Measurements from ENCODE around the gene HSPB7.
"Not testable (repeated sequence)": the region's sequence is repeated elsewhere in the genome, so short reads cannot be mapped to it uniquely, and the experiment has no call there.

The HSPB7 gene

DNA sequence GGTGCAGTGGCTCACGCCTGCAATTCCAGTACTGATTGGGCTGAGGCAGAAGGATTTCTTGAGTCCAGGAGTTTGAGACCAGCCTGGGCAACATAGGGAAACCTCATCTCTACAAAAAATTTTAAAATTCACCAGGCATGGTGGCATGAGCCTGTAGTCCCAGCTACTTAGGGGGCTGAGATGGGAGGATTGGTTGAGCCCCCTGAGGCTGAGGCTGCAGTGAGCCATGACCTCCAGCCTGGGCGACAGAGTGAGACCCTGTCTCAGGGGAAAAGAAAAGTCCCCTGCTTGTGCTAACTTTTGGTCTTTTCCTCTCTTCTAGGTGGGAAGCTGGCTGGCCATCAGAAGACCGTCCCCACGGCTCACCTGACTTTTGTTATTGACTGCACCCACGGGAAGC lies 12.2 kb downstream of the HSPB7 start:
- no peak for DNase-seq

GRCh38 chr1:16001274-16001673 lies 16.6 kb downstream of the HSPB7 start:
- not testable (repeated sequence) for DNase-seq

GRCh38 chr1:15998929-15999328 lies 18.9 kb downstream of the HSPB7 start:
- DNase-seq = no peak

GRCh38 chr1:15997637-15998280 lies 20.1 kb downstream of the HSPB7 start:
- DNase-seq = no peak

DNA sequence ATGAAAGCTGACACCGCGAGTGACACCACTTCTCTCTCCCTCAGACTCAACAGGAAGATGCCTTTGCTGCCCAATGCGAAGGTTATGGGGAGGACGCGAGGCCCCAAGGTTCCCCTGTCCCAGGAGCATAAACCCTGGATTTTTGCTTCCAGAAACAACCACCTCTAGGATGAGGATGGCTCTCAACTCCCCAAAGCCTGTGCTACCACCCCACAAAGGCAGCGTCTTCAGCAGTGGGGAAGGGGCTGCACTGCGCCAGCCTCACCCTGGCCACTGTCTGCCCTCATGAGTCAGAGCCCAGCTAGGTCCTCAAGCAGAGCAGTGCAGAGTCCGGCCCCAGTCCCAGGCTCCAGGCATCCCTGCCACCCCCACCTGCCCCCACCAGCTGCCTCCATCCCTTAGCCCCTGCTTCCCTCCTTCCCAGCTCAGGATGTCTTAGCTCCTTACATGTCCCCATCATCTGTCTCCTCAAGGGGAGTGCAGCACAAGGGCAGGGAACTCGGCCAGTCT lies 20.7 kb downstream of the HSPB7 start:
- DNase-seq = no peak

DNA sequence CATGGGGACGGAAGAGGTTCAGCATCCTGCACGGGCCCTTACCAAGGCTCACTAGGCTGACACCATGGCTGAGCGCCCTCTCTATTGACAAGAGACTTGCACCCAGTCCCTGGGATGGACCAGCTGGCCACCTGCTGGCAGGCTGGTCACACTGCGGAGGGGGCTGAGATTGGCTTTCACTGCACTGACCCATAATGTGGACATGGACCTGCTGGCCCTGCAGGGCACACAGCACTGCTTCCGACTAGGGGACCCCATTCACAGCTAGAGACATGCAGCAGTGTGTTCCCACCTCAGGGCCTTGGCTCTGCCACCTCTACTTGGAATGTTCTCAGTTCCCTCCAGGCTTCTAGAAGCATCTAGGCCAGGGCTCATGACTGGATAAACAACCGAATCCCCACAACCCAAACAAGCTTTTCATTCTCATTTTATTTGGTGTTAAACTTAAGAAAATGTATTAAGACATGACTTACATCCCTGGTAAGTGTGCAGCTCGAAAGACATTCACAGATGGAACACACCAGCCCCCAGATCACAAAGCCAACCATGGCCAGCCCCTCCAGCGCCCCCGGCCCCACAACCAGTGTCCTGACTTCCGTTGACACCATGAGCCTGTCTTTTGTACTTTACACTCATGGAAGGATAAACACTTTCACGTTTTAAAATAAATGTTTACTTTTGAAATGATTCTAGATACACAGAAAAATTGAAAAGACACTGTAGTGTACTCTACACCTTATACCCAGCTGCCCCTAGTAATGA lies 23.1 kb downstream of the HSPB7 start:
- DNase-seq = peak in 1 of 2 experiments; percentile 30

DNA sequence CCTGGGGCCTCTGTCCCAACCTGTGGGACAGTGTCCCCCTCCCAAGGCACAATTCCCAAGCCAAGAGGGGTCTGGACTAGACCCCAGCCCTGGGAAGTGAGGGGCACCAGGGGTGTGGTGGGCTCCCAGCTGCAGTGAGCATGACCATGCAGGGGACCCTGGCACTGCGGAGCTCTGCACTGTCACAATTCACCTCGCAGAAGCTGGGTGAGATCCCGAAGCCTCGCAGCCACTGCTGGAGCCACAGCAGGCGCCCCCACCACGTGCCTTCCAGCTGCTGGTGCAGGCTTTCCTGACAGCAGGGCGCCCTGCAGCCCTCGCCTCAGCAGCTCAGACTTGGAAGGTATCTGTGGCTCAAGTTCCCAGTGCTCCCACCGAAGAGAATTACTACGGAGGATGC lies 23.8 kb downstream of the HSPB7 start:
- no peak for DNase-seq

DNA sequence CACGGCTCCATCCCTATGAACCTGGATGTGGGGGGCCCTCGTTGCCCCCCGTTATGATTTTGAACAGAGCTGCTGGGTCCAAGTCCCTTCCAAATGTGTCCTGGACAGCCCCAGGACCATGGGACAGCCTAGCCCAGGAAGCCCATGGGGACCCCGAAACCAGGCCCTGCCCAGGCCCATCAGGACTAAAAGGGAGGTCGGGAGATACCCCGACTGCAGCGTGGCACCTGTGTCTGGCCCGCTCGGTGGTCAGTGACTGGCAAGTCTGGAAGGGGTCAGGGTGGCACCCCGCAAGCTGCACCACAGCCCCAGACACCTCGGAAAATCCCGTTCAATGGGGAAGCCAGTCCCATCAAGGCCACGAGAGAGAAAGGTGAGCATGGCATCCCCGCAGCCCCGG lies 24.2 kb downstream of the HSPB7 start:
- DNase-seq = no peak

- no peak for DNase-seq
These were observed 25.0 kb downstream of the HSPB7 start for GRCh38 chr1:15992582-15993500.

DNA sequence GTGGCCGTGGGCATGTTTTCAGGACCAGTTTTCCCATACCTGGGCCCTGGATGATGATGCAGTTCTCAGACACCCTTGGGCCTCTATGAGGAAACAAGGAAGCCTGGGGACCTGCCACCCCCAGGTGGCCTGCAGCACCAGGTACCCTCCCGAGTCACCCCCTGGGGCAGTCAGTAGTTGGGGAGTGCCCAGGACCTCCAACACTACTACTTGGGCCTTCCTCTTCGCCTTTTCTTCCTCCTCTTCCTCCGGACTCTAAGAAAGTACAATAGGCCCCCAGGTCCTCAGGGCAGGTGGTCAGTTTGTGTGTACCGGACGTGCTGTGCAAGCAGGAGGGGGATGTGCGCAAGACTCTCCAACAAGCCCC lies 25.7 kb downstream of the HSPB7 start:
- DNase-seq = no peak

DNA sequence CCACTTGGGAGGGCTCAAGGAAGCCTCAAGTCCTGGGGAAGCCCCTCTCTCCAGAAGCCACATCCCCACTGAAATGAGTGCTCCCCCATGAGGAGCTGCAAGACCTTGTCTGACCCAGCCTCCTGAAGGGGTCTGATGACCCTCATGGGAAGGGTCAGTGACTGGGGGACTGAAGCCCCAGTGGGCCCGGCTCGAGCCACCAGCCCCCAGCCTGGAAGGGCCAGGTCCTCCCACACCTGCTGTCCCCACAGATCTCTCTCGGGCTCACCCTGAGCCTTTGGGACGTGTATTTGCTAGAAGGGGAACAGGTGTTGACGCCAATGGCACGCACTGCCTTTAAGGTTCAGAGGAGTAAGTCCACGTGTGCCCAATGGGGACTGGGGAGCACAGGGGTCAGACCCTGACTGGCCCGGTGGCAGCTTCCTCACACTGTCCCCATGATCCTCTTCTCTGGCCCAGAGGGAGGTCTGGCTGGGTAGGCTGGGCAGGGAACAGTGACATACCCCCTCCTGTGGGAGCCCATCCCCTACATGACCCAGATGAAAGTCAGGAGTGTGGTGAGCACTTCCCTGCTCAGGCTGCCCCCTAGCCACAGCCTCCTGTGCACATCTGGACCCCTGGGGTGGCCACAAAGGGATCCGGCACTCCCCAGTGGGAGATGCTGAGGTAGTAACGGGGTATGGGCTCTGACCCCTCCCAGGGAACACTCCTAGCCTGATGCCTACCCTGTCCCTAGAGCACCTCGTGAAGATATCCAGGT lies 26.2 kb downstream of the HSPB7 start:
- no peak for DNase-seq

GRCh38 chr1:15989776-15990175 lies 28.1 kb downstream of the HSPB7 start:
- no peak for DNase-seq

- no peak for DNase-seq
These were observed 28.7 kb downstream of the HSPB7 start for GRCh38 chr1:15988856-15989736.

- DNase-seq = no peak
These were observed 32.1 kb downstream of the HSPB7 start for GRCh38 chr1:15985611-15986297.

DNA sequence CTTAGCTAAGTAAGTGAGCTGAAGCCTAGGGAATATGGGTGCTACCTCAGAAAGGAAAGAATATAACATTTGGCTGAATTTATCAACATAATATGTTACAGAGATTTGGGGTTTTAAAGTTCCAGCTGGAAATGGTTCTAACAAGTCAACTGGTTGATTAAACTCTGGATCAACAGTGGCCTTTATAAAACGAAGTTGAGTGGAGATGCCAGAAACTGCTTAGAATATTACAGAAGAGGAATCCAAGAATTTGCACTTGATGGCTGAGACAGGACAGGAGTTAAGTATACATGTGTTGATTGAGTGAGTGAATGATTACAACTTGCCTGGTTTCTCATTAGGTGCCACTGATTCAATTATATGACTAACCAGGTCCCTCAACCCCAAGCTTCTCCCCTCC lies 34.6 kb downstream of the HSPB7 start:
- no peak for DNase-seq

GRCh38 chr1:15981679-15982078 lies 36.2 kb downstream of the HSPB7 start:
- DNase-seq = no peak

DNA sequence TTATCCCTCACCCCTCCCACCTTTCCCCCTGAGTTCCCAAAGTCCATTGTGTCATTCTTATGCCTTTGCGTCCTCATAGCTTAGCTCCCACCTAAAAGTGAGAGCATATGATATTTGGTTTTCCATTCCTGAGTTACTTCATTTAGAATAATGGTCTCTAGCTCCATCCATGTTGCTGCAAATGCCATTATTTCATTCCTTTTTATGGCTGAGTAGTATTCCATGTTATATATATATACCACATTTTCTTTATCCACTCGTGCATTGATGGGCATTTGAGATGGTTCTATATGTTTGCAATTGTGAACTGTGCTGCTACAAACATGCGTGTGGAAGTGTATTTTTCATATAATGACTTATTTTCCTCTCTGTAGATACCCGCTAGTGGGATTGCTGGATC lies 39.9 kb downstream of the HSPB7 start:
- DNase-seq = not testable (repeated sequence)

GRCh38 chr1:15975805-15976680 lies 41.8 kb downstream of the HSPB7 start, which contains the start of gene ZBTB17:
TSS of gene ZBTB17 (minus strand) at chr1:15976101. CDS start at chr1:15948495, 27,606 bp downstream.
- peak; percentile 72 to 88 for DNase-seq

- DNase-seq = peak in 1 of 2 experiments; percentile 39
These were observed 42.5 kb downstream of the HSPB7 start for GRCh38 chr1:15975358-15975804.

DNA sequence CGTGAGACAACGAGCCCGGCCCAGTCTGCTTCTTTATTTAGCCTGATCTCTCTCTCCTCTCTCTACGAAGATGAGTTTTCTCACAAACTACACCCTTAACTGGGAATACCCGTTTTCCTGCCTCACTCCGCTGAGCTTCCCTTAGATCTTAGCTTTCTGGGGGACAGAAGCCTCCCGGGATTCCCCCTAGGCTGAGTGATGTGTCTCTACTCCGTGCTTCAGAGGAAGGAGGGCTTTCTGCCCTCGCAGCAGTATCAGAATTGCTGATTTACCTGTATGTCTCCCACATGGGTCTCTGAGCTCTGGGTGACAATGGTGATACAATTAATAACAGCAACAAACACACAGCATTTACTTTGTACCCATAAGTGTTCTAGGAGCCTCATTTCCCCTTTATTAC lies 43.0 kb downstream of the HSPB7 start:
- no peak for DNase-seq
